GM10266 (cell line): ENCODE results near the gene TBC1D1.

Experiments
- DNase-seq: peaks from one replicate; pipeline ENCODE4 v3.0.0; 2012; ENCODE audit errors: extremely low spot score
- TF ChIP-seq, protein P1 (sequence below): IDR thresholded peaks from 2 replicates; pipeline ENCODE4 v1.5.1; 2012; ENCODE audit warnings: mild to moderate bottlenecking, low read depth; ENCODE audit not compliant: control insufficient read depth, insufficient read depth; ENCODE audit errors: missing control alignments

The TBC1D1 gene

DNA sequence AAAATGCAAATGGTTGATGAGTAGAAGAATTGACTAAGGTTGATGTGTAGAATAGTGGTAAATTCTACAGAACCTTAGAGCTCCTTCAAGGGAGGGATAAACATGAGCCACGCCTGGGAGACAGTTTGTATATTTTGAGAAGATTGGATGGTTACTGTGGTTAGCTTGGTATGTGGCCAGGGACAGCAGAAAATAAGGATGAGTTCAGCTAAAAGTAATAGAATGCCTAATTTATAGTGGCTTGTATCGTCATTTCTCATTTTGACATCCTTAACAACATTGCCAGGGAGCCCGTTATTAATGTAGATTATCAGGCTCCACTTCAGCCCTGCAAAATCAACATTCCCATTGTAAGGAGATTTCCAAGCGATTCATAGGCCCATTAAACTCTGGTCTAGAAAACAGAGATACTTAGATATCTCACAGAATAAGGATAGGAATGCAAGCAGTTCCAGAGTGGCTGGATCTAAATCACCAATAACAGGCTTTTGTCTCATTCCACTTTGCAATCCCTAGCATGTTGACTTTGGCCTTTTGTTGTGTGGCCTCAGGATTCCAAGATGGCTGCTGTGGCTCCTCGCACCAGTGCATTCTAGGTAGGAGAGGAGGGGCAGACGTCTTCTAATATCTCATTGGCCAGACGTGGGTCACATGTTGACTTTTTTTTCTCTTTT lies 62.9 kb downstream of the TBC1D1 start:
- DNase-seq, result no peak
- TF ChIP-seq, protein P1, sequence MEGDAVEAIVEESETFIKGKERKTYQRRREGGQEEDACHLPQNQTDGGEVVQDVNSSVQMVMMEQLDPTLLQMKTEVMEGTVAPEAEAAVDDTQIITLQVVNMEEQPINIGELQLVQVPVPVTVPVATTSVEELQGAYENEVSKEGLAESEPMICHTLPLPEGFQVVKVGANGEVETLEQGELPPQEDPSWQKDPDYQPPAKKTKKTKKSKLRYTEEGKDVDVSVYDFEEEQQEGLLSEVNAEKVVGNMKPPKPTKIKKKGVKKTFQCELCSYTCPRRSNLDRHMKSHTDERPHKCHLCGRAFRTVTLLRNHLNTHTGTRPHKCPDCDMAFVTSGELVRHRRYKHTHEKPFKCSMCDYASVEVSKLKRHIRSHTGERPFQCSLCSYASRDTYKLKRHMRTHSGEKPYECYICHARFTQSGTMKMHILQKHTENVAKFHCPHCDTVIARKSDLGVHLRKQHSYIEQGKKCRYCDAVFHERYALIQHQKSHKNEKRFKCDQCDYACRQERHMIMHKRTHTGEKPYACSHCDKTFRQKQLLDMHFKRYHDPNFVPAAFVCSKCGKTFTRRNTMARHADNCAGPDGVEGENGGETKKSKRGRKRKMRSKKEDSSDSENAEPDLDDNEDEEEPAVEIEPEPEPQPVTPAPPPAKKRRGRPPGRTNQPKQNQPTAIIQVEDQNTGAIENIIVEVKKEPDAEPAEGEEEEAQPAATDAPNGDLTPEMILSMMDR, result no peak

DNA sequence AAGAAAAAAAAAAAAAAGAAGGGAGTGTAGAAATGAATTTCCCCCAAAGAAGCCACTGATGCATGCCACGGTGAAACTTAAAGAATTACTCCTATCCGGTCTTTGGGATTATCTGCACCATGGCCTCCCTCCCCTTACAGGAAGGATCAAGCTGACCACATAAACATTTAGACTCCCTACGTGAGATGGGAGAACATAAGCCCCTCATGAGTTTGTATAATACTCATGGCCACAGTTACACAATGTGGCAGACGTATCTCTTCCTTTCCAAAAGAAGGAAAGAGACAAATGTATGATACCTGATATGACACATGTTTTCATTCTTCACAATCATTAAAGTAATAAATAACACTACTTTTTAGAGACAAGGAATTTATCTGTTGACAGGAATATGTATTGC lies 66.1 kb downstream of the TBC1D1 start:
- TF ChIP-seq, protein P1, result no peak
- no peak for DNase-seq

DNA sequence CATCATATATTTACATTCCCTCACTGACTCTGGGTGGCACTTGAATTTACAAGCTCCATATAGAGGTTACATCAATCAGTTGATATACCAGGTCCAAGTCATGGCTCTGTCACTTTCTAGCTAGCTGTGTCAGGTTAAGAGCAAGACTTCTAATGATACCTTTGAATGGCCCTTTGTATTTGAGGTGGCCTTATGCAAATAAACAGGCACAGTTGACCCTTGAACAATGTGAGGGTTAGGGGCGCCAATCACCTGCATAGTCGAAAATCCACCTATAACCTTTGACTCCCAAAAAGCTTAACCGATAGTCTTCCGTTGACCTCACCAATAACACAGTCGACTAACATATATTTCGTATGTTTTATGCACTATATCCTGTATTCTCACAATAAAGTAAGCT lies 68.0 kb downstream of the TBC1D1 start:
- DNase-seq, result no peak
- TF ChIP-seq, protein P1, result no peak

DNA sequence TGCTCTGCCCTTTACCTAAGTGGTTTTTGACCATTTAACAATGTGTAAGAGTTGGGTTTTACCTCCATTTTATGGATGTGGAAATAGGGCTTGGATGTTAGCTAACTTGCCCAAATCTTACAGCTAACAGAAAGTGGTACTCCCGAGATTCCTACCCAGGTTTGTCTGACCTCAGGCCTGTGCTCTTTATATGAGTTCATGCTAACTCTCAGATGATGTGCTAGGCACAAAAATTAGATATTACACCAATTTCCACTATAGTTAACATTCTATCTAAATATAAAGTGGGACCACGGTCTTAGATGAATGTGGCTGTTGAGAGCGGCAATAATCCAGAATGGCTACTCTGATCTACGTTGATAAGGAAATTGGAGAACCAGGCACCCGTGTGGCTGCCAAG lies 69.2 kb downstream of the TBC1D1 start, which contains the start of gene PTTG2:
PTTG2 (plus strand) TSS at position 301 of the 400 bp plus-strand sequence; CDS start at position 338, 37 bp downstream.
- TF ChIP-seq, protein P1, result no peak
- DNase-seq, result no peak

DNA sequence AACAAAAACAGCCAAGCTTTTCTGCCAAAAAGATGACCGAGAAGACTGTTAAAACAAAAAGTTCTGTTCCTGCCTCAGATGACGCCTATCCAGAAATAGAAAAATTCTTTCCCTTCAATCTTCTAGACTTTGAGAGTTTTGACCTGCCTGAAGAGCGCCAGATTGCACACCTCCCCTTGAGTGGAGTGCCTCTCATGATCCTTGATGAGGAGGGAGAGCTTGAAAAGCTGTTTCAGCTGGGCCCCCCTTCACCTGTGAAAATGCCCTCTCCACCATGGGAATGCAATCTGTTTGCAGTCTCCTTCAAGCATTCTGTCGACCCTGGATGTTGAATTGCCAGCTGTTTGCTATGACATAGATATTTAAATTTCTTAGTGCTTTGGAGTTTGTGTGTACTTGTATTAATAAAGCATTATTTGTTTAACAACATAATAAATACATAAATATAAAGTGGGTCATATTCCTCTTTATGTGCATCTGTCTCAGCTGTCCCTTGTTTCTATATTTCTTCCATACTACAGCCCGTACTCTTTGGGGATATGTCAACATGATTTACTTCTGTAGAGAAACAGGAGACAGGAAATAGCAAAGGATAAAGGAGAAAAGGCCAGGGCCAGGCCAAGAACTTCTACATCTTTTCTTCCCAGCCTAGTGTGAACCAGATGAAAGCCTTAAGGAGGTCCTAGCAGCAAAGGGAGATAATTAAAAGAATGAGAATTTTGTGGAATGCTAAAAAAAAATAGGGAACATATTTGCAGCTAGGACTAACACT lies 70.0 kb downstream of the TBC1D1 start:
- TF ChIP-seq, protein P1, result no peak
- no peak for DNase-seq

DNA sequence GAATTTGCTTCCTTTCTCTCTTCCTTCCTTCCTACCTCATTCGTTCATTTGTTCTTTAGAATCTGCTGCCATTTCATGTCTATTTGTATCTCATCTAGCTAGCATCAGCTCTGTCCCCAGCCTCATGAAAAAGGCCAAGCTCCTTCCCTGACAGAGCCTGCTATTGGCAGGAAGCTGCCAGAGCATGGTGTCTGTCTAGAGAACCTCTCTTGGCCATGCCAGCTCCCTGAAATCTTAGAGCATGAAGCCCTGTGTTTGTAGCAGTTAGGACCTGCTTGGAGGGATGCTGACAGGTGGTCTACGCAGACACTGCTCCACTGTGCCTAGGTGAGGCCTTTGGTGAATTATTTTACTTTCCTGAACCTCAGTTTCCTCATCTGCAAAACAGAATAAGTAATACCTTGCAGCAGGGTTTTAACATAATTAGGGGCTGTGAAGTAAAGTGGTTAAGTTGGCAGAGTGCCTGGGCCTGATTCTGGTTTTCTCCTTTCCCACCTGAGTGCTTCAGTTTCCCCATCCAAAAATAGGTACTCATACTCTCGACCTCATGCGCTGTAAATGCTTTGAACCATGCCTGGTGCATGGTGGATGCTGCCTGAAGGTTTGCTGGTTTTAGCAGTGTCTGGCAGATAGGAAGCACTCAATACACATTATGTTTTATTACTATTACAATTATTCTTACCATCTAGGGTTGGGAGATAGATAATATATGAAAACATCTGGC lies 74.0 kb downstream of the TBC1D1 start:
- no peak for DNase-seq
- TF ChIP-seq, protein P1, result no peak
